Cardiac muscle cell (in vitro differentiated cells and primary cell): ENCODE results near the gene CCDC69. TPM values are rescaled to one million over a fixed set of nuclear protein-coding genes. Genes with fewer than 3 reads are reported as not detected.

Experiments used
- DNase-seq, 2 donors: peaks; one replicate each; pipeline versions ENCODE4 v3.0.0 to v3.0.0-alpha.2; 2010 to 2017; ENCODE audit warnings: low read depth in 1 of 2, low spot score in 1 of 2
- H3K27ac ChIP-seq: fragments of 200-600 bp; sonication (generic); 2 replicates; pipeline ENCODE4 v1.5.1; 2016
- H3K27me3 ChIP-seq: fragments of 200-600 bp; sonication (generic); 2 replicates; pipeline ENCODE4 v1.6.0; 2016; ENCODE audit warnings: control low read depth
- H3K36me3 ChIP-seq: fragments of 200-600 bp; sonication (generic); 2 replicates; pipeline ENCODE4 v1.5.1; 2016; ENCODE audit warnings: control low read depth
- H3K4me1 ChIP-seq: fragments of 200-600 bp; sonication (generic); 2 replicates; pipeline ENCODE4 v1.8.1; 2017; ENCODE audit warnings: low read depth, mild to moderate bottlenecking, mixed run types
- H3K4me3 ChIP-seq: fragments of 200-600 bp; sonication (generic); 2 replicates; pipeline ENCODE4 v1.5.1; 2016; ENCODE audit warnings: mild to moderate bottlenecking
- H3K9me3 ChIP-seq: fragments of 200-600 bp; sonication (generic); 2 replicates; pipeline ENCODE4 v1.5.1; 2017; ENCODE audit warnings: low read depth, mild to moderate bottlenecking, control low read depth
- CTCF ChIP-seq: IDR thresholded peaks from 2 replicates; pipeline ENCODE4 v1.5.1; 2012; ENCODE audit warnings: low read depth, mild to moderate bottlenecking, low read length
- polyA plus RNA-seq: library from polyadenylated mRNA; unstranded; fragments of >200 nt; fragmentation: Nextera tagmentation; extraction: Ambion mirVana; gene quantifications from 2 replicates; pipeline ENCODE4 v1.2.1, GENCODE V29; 2016
- total RNA-seq: library from RNA; depleted of rRNA; stranded (reverse); fragments of >200 nt; gene quantifications from 2 replicates; pipeline ENCODE4 v1.2.3, GENCODE V29; 2016

CCDC69 gene
- total and polyA plus RNA-seq, 2 experiments from 2014 or later: 70.4 to 104 TPM

DNA sequence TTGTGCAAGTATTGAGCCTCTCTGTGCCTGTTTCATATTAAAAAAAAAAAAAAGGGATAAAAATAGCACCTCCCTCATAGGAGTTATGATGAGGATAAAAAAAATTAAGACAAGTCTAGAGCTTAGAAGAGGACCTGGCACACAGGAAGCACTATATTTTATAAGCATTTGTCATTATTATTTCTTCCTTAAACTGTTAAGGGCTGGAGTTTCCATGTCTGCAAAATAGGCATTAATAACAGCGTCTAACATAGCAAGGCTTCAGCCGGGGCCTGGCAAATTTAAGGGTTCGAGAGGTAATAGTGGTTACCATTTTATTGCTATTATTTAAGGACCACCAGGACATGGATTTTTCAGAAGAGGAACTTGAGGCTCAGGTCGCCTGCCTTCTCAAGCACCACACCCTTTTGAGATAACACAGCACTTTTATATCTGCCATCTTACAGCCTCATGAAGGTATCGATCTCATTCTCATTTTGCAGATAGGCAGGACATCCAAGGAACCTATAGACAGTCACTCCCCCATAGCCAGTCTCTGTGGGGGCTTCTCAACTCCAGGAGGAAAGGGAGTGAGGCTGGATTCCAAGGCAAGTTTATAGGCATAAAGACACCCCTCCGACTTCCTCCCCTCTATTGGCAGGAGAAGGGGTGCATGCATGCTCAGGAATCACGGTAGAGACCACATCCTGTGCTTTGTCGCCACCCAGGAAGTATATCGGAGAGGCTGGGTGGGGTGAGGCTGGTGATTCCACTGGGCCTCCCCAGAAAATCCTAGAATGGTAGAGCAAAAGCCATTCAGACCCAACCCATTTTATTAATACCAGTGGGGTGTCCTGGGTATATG, 68.7 kb downstream of the CCDC69 start:
- Histone ChIP-seq H3K36me3 (no peaks in the 10 kb centered on the region), H3K27me3 (no peaks in the 10 kb centered on the region), H3K9me3 (no peaks in the 10 kb centered on the region), H3K4me1 (peaks cover 62% of the 10 kb centered on the region), H3K4me3 (peak overlapping the region; percentile 86), H3K27ac (peak overlapping the region; percentile 93)
- no peak for TF ChIP-seq CTCF
- peak in 1 of 2 donors; percentile 30 for DNase-seq

DNA sequence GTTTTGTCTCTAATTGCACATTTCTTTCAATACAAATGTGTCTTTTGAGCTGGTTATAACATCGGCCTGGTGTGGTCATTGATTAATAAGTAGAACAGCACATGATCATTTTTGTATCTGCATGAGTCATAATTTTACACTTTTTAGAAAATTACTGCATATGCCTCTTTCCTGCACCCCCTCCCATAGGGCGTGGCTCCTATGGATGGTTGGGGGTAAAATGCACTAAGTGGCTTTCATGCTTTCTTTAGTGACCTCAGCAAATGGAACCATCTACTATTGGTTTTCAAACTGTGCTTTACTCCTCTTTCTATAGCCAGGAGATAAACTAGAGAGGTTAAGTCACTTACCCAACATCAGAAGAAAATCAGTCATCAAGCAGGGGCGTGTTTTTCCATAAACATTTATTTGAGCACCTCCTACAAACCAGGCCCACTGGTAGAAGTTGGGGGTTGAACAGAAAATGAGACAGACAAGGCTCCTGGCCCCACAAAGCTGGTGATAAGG, 70.1 kb downstream of the CCDC69 start:
- Histone ChIP-seq H3K27ac (peak overlapping the region; percentile 81), H3K36me3 (no peaks in the 10 kb centered on the region), H3K27me3 (no peaks in the 10 kb centered on the region), H3K9me3 (no peaks in the 10 kb centered on the region), H3K4me3 (no peak overlapping the region), H3K4me1 (peaks cover 65% of the 10 kb centered on the region)
- DNase-seq: no peak
- no peak for TF ChIP-seq CTCF

GRCh38 chr5:151153300-151153699, 70.6 kb downstream of the CCDC69 start:
- peaks cover 64% of the 10 kb centered on the region for H3K4me1 ChIP-seq
- peak overlapping the region; percentile 81 for H3K27ac ChIP-seq
- no peak for TF ChIP-seq CTCF
- DNase-seq: no peak
- H3K4me3 ChIP-seq: no peak overlapping the region
- no peaks in the 10 kb centered on the region for H3K9me3 ChIP-seq
- no peaks in the 10 kb centered on the region for H3K36me3 ChIP-seq
- no peaks in the 10 kb centered on the region for H3K27me3 ChIP-seq

DNA sequence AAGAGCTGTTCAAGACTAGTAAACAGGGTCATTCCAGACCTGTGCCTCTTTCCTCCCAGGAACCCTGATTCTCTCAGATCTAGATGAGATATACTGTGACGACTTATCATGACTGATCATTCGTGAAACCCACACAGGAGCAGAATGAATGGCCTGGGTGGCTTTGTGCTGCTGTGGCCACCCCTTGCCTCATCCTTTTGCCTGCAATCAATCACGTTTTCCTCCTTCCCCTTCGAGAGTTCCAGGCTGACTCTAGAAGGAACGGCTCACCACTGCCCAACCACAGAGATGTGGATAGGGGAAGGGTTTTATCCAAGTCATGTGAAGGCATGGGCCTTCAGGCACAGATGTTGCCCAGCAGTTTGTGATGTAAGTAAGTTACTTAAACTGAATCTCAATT, 72.1 kb downstream of the CCDC69 start:
- Histone ChIP-seq H3K36me3 (peaks cover 2% of the 10 kb centered on the region), H3K9me3 (no peaks in the 10 kb centered on the region), H3K4me1 (peaks cover 59% of the 10 kb centered on the region), H3K4me3 (no peak overlapping the region), H3K27ac (peak overlapping the region; percentile 81), H3K27me3 (no peaks in the 10 kb centered on the region)
- peak in 1 of 2 donors; percentile 66 for DNase-seq
- no peak for TF ChIP-seq CTCF

GRCh38 chr5:151151263-151151660, 72.6 kb downstream of the CCDC69 start:
- Histone ChIP-seq H3K9me3 (no peaks in the 10 kb centered on the region), H3K4me1 (peaks cover 56% of the 10 kb centered on the region), H3K27ac (peak overlapping the region; percentile 81), H3K4me3 (no peak overlapping the region), H3K27me3 (no peaks in the 10 kb centered on the region), H3K36me3 (peaks cover 5% of the 10 kb centered on the region)
- no peak for TF ChIP-seq CTCF
- DNase-seq: no peak
